B cell (primary cell): Measurements from ENCODE around the gene ORMDL2.

Experiments
- CTCF ChIP-seq: fragments of 200-600 bp; IDR thresholded peaks from one replicate; pipeline ENCODE4 v1.8.0; 2022; ENCODE audit warnings: antibody characterized with exemption, mild to moderate bottlenecking
- EZH2 ChIP-seq: IDR thresholded peaks from 2 replicates; pipeline ENCODE4 v1.6.1; 2012; ENCODE audit warnings: borderline replicate concordance, low read depth, mild to moderate bottlenecking, moderate library complexity, low read length; ENCODE audit not compliant: insufficient read depth, poor library complexity, severe bottlenecking

- TF ChIP-seq CTCF (no peak), EZH2 (no peak)
Observed at GRCh38 chr12:55788546-55788945, 29.3 kb upstream of the ORMDL2 start.
